Activated T-helper 2 cell treated with anti-CD3 and anti-CD28 coated beads, Interferon-gamma antibody, Interleukin-2, Interleukin-4, amounts not matched to agents 10 μg/mL and 5 μg/mL and 100 μg/mL, durations not matched to agents 14 hours and 24 hours and 36 hours (primary cell): Measurements from ENCODE around the gene DOCK9. TPM values are rescaled to one million over a fixed set of nuclear protein-coding genes. Genes with fewer than 3 reads are reported as not detected.

ENCODE experiments used
- DNase-seq: peaks from one replicate; pipeline ENCODE4 v3.0.0; 2021; ENCODE audit warnings: low spot score
- H3K27ac Mint-ChIP-seq: one replicate; pipeline ENCODE4 v1.8.0; 2021; ENCODE audit warnings: mixed read lengths
- H3K27me3 Mint-ChIP-seq: one replicate; pipeline ENCODE4 v1.8.0; 2021; ENCODE audit warnings: low read depth, mixed read lengths
- H3K36me3 Mint-ChIP-seq: one replicate; pipeline ENCODE4 v1.8.0; 2021; ENCODE audit warnings: low read depth, mixed read lengths
- H3K4me1 Mint-ChIP-seq: one replicate; pipeline ENCODE4 v1.8.0; 2021; ENCODE audit warnings: low read depth, mixed read lengths
- H3K4me3 Mint-ChIP-seq: one replicate; pipeline ENCODE4 v1.8.0; 2021; ENCODE audit warnings: low read depth, mild to moderate bottlenecking, moderate library complexity, mixed read lengths
- H3K9me3 Mint-ChIP-seq: one replicate; pipeline ENCODE4 v1.8.0; 2021; ENCODE audit warnings: mixed read lengths
- intact Hi-C: fragments of 100-400 bp; cut with micrococcal nuclease; formaldehyde crosslinking; loops from one replicate; pipeline ENCODE4 v1.15.1; 2023
- total RNA-seq: library from RNA; stranded (reverse); gene quantifications from 2 replicates; pipeline ENCODE4 v1.2.3, GENCODE V29; 2022

DOCK9 gene
- total RNA-seq, 1 donor from 2014 or later, result 40.7 TPM

GRCh38 chr13:98963917-98964316 lies 13.9 kb downstream of the DOCK9 start:
- H3K4me3 Mint-ChIP-seq, result no peak overlapping the region
- DNase-seq, result no peak
- no peaks in the 10 kb centered on the region for H3K36me3 Mint-ChIP-seq
- H3K4me1 Mint-ChIP-seq, result peaks cover 7% of the 10 kb centered on the region
- H3K9me3 Mint-ChIP-seq, result no peaks in the 10 kb centered on the region
- intact Hi-C loops, result no loop called here
- no peaks in the 10 kb centered on the region for H3K27me3 Mint-ChIP-seq
- H3K27ac Mint-ChIP-seq, result no peak overlapping the region

DNA sequence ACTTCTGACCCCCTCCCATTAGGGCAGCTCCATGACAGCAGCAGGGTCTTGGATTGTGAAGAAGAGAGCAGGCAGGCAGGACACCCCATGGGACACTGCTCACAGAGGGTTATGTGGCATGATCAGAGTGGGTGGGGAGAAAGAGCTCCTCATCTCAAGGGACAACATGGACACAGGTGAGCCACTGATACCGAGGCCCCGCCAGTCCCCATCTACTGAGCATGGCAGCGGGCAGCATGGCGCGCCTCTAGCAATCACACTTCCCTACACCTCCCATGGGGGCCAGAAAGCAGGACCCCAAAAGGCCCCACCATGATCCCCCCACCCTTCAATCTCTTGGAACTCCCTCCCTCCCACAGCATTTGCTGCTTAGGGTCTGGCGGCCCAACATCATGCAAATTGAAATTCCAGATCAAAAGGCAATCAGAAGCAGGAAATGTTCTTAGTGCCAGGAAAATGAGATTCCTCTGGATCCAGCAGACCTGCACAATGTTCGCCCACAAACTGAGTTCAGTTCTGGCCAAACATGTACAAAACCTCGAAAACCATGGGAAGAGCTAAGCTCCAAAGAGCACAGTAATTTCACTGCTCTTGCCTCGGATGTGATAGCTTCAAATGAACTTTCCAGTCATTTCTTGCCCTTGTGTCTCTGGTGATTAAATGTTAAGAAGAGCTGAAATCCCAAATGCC lies 14.8 kb downstream of the DOCK9 start:
- Mint-ChIP-seq H3K9me3 (no peaks in the 10 kb centered on the region), H3K4me3 (no peak overlapping the region), H3K36me3 (no peaks in the 10 kb centered on the region), H3K27me3 (no peaks in the 10 kb centered on the region), H3K27ac (no peak overlapping the region), H3K4me1 (peaks cover 5% of the 10 kb centered on the region)
- intact Hi-C loops, result no loop called here
- DNase-seq, result no peak

DNA sequence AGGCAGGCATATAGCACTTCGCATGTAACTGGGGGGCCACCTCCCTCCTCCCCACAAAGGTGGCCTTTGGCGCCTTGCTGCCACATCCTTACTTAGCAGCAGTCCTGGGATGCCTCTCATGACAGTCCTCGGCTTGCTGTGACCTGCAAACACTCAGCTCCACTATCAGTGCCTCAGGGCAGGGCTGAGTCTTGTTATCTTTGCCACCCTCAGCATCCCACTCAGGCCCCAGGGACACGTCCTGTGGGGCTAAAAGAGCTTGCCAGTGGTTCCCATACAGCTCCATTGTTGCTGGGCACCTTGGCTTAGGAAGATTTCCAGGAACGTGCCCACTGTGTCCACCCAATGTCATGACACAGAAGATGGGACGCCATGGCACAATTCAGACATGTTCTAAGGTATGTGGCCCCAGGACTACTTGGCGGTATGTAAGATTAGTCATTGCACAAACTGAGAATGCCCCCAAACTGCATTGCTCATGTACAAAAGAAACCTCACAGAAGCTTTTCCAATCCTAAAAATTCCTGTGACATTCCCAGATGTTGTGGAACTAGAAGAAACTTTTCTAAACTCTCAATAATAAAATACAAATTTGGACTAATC lies 16.3 kb downstream of the DOCK9 start:
- Mint-ChIP-seq H3K4me3 (no peak overlapping the region), H3K36me3 (no peaks in the 10 kb centered on the region), H3K27me3 (no peaks in the 10 kb centered on the region), H3K4me1 (peaks cover 5% of the 10 kb centered on the region), H3K27ac (no peak overlapping the region), H3K9me3 (no peaks in the 10 kb centered on the region)
- intact Hi-C loops, result no loop called here
- DNase-seq, result no peak

GRCh38 chr13:98960606-98961502 lies 17.0 kb downstream of the DOCK9 start:
- Mint-ChIP-seq H3K27ac (no peak overlapping the region), H3K4me3 (no peak overlapping the region), H3K9me3 (no peaks in the 10 kb centered on the region), H3K36me3 (no peaks in the 10 kb centered on the region), H3K4me1 (peaks cover 5% of the 10 kb centered on the region), H3K27me3 (no peaks in the 10 kb centered on the region)
- DNase-seq, result no peak
- intact Hi-C loops, result no loop called here

DNA sequence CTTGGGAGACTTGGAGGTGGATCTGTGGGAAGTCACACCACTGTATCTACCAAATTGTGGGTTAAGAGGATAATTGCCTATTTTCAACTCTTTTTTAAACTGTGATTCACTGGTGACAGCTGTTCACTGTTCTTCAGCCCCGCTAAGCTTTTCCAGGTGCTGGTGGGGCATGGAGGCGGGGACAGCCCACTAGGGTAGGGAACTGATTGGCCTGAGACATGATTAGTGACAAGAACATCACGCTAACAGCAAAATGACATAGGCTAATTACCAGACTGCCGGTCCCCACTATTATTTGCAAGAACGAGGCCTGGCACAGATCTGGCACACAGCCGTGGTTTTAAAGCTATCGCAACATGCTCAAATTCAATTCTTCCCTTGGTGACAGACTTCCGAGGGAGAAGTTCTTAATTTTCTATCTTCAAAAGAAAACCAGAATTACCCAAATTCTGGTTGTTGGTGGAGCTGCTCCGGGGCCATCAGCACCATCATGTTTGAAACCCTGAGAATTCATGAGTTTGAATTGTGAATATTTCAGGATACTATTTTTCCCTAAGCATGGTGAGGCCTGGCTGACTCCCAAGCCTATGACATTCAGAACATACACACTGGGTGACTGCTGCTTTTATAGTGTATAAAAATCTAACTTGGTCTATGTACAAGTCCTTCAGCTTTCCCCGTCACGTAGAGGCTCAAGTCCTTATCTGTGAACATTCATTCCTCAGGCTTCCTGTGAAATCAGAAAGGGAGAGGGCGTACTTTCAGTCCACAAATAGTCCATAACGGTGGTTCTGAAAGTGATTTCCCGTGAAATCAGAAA lies 17.9 kb downstream of the DOCK9 start:
- Mint-ChIP-seq H3K4me1 (peaks cover 5% of the 10 kb centered on the region), H3K36me3 (no peaks in the 10 kb centered on the region), H3K9me3 (no peaks in the 10 kb centered on the region), H3K4me3 (no peak overlapping the region), H3K27me3 (no peaks in the 10 kb centered on the region), H3K27ac (no peak overlapping the region)
- intact Hi-C loops, result no loop called here
- DNase-seq, result no peak

GRCh38 chr13:98959291-98959690 lies 18.6 kb downstream of the DOCK9 start:
- no peaks in the 10 kb centered on the region for H3K9me3 Mint-ChIP-seq
- H3K4me1 Mint-ChIP-seq, result peaks cover 5% of the 10 kb centered on the region
- H3K36me3 Mint-ChIP-seq, result no peaks in the 10 kb centered on the region
- H3K27me3 Mint-ChIP-seq, result no peaks in the 10 kb centered on the region
- no peak overlapping the region for H3K27ac Mint-ChIP-seq
- H3K4me3 Mint-ChIP-seq, result no peak overlapping the region
- intact Hi-C loops, result no loop called here
- no peak for DNase-seq

DNA sequence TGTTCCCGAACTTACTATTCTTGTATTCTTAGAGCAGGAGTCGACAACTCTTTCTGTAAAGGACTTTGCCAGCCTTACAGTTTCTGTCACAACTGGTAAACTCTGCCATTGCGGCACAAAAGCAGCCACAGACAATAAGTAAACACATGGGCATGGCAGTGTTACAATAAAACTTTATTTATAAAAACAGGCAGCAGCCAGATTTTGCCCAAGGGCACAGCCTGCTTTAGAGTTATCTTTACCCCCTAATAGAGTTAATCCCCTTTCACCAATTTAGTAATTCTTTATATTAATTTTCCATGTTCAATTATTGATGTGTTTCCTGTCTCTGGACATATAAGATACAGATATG lies 19.4 kb downstream of the DOCK9 start:
- H3K9me3 Mint-ChIP-seq, result no peaks in the 10 kb centered on the region
- DNase-seq, result no peak
- peaks cover 5% of the 10 kb centered on the region for H3K4me1 Mint-ChIP-seq

GRCh38 chr13:98957731-98958442 lies 20.0 kb downstream of the DOCK9 start:
- Mint-ChIP-seq H3K36me3 (peaks cover 8% of the 10 kb centered on the region), H3K9me3 (no peaks in the 10 kb centered on the region), H3K4me3 (no peak overlapping the region), H3K4me1 (peaks cover 5% of the 10 kb centered on the region), H3K27me3 (no peaks in the 10 kb centered on the region), H3K27ac (no peak overlapping the region)
- DNase-seq, result no peak
- intact Hi-C loops, result no loop called here

More for the DNA sequence above, 19.4 kb downstream of the DOCK9 start:
- H3K36me3 Mint-ChIP-seq, result peaks cover 6% of the 10 kb centered on the region
- no peaks in the 10 kb centered on the region for H3K27me3 Mint-ChIP-seq
- H3K27ac Mint-ChIP-seq, result no peak overlapping the region
- intact Hi-C loops, result no loop called here
- no peak overlapping the region for H3K4me3 Mint-ChIP-seq

- Mint-ChIP-seq H3K4me3 (no peak overlapping the region), H3K27me3 (no peaks in the 10 kb centered on the region), H3K36me3 (peaks cover 25% of the 10 kb centered on the region), H3K27ac (no peak overlapping the region), H3K4me1 (peaks cover 4% of the 10 kb centered on the region), H3K9me3 (no peaks in the 10 kb centered on the region)
- DNase-seq, result no peak
- intact Hi-C loops, result no loop called here
Observed at GRCh38 chr13:98955336-98955735, 22.5 kb downstream of the DOCK9 start.

DNA sequence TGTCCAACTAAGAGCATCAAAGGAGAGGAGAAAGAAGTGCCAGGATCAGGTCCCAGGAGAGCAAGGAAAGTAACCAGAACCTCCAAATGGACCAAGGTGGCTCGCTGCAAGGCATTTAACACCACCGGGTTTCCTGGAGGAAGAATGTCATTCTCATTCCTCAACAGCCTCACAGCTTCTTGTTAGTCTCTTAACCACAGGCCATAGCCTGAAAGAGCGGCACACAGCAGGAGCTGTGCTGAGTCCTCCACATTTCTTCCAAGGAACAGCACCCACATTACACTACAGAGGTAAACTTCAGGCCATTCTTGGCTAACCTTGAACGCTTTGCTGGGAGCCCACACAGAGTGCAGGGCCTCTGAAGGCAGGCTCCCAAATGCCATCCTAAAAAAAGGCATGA lies 23.6 kb downstream of the DOCK9 start:
- peaks cover 29% of the 10 kb centered on the region for H3K36me3 Mint-ChIP-seq
- no peaks in the 10 kb centered on the region for H3K9me3 Mint-ChIP-seq
- H3K4me1 Mint-ChIP-seq, result peaks cover under 1% of the 10 kb centered on the region
- H3K4me3 Mint-ChIP-seq, result no peak overlapping the region
- DNase-seq, result no peak
- intact Hi-C loops, result no loop called here
- no peak overlapping the region for H3K27ac Mint-ChIP-seq
- no peaks in the 10 kb centered on the region for H3K27me3 Mint-ChIP-seq

GRCh38 chr13:98951266-98951665 lies 26.6 kb downstream of the DOCK9 start:
- Mint-ChIP-seq H3K27ac (no peak overlapping the region), H3K27me3 (no peaks in the 10 kb centered on the region), H3K9me3 (no peaks in the 10 kb centered on the region), H3K4me3 (no peak overlapping the region), H3K4me1 (no peaks in the 10 kb centered on the region), H3K36me3 (peaks cover 29% of the 10 kb centered on the region)
- no peak for DNase-seq
- intact Hi-C loops, result no loop called here

DNA sequence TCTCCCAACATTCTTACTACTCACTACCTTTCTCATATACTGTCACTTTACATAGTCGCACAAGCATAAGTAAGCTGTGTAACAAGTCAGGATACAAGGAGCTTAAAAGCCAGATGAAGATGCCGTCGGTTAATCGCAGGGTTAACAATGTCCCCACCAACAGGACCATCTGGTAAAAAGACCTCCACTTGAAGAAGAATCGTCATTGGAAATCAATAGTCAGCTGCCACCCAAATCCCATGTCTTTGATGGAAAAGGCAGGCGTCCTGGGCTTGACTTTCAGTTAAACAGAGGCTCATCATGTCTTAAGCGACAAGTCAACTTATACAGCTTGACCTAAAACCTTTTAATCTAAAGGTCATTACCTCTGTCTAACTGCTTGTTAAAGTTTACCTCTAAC lies 27.2 kb downstream of the DOCK9 start:
- Mint-ChIP-seq H3K4me1 (no peaks in the 10 kb centered on the region), H3K4me3 (no peak overlapping the region), H3K9me3 (no peaks in the 10 kb centered on the region), H3K27me3 (no peaks in the 10 kb centered on the region), H3K36me3 (peaks cover 29% of the 10 kb centered on the region), H3K27ac (no peak overlapping the region)
- intact Hi-C loops, result no loop called here
- no peak for DNase-seq
